ENCODE data around the gene KLHL11. TPM values are rescaled to one million over a fixed set of nuclear protein-coding genes. Genes with fewer than 3 reads are reported as not detected.
A peak's percentile ranks its signal among the peaks of the same experiment; 100 is the strongest.

Gene KLHL11
- total and polyA plus RNA-seq, 4 donors: 0.68 to 12.6 (median 7.1) TPM

DNA sequence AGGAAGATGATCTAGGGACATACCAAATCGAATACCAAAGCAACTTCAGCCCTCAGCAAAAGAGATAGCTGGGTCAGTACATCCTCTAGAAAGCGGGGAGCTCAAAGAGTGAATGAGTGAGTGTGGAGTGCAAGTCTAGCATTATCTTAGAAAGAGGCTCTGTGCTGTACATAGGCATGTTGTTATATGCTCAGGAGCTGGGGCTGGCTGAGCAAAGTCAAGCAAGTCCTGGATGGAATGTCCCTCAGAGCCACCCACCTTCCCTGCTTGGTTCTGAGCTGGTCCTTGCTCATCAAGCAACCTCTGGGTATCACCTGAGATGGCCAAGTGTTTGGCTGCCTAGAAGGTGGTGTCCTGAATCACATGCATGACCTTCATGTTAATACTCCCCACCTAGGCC lies 4.9 kb upstream of the KLHL11 start (continued):
- TF ChIP-seq, protein P1, sequence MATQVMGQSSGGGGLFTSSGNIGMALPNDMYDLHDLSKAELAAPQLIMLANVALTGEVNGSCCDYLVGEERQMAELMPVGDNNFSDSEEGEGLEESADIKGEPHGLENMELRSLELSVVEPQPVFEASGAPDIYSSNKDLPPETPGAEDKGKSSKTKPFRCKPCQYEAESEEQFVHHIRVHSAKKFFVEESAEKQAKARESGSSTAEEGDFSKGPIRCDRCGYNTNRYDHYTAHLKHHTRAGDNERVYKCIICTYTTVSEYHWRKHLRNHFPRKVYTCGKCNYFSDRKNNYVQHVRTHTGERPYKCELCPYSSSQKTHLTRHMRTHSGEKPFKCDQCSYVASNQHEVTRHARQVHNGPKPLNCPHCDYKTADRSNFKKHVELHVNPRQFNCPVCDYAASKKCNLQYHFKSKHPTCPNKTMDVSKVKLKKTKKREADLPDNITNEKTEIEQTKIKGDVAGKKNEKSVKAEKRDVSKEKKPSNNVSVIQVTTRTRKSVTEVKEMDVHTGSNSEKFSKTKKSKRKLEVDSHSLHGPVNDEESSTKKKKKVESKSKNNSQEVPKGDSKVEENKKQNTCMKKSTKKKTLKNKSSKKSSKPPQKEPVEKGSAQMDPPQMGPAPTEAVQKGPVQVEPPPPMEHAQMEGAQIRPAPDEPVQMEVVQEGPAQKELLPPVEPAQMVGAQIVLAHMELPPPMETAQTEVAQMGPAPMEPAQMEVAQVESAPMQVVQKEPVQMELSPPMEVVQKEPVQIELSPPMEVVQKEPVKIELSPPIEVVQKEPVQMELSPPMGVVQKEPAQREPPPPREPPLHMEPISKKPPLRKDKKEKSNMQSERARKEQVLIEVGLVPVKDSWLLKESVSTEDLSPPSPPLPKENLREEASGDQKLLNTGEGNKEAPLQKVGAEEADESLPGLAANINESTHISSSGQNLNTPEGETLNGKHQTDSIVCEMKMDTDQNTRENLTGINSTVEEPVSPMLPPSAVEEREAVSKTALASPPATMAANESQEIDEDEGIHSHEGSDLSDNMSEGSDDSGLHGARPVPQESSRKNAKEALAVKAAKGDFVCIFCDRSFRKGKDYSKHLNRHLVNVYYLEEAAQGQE (IDR thresholded peaks at IDR 0.05): no peak
- TF ChIP-seq JUND (IDR thresholded peaks at IDR 0.05) (no peak), TAF1 (conservative IDR thresholded peaks at IDR 0.05) (no peak)

DNA sequence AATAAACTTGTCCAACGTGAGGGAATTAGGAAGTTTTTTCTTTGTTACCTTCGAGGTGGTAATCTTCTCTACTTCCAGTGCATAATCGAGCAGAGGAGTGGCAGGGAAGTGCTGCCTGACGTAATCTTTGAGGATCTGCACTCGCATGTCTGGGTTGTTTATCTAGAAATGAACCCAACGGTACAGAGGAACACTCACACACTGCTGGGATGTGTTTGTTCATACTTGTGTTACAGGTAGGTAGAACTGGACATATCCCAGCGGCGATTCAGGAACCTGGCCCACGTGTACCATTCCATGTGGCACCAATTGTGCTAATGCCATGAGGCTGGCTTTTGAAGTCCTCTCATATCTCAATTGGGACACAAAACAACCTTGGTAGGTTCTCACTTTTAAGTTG lies 4.2 kb upstream of the KLHL11 start:
- Histone ChIP-seq H3K9ac (ENCODE audit: low read depth in 1 of 2, low read length in 2 of 2) (peak overlapping the region in 1 of 2 donors; percentile 7), H3K4me1 (ENCODE audit: control insufficient read depth in 4 of 4, insufficient read depth in 4 of 4, low read length in 3 of 4) (peaks cover 11 to 47% (median 35%) of the 10 kb centered on the region in 4 donors), H3K9me3 (ENCODE audit: control insufficient read depth in 4 of 4, low read length in 3 of 4) (no peaks in the 10 kb centered on the region), H3K27me3 (ENCODE audit: control insufficient read depth in 4 of 4, insufficient read depth in 4 of 4, low read length in 3 of 4) (no peaks in the 10 kb centered on the region), H3K27ac (ENCODE audit: low read depth in 1 of 2, low read length in 2 of 2) (peak overlapping the region; percentile 30 to 77), H3K36me3 (ENCODE audit: control insufficient read depth in 4 of 4, insufficient read depth in 3 of 4, low read depth in 1 of 4, low read length in 3 of 4) (peaks cover 11 to 21% (median 17%) of the 10 kb centered on the region in 4 donors), H3K4me3 (ENCODE audit: low read depth in 1 of 3, low read length in 3 of 3) (no peak overlapping the region)
- TF ChIP-seq FOXA1 (IDR thresholded peaks at IDR 0.05) (no peak), TAF1 (conservative IDR thresholded peaks at IDR 0.05) (no peak), YY1 (IDR thresholded peaks at IDR 0.05) (no peak), EGR1 (IDR thresholded peaks at IDR 0.05; ENCODE audit: low read depth in 2 of 2) (no peak), CTCF (IDR thresholded peaks at IDR 0.05; ENCODE audit: low read depth, low read length, missing input control) (no peak), RXRA (IDR thresholded peaks at IDR 0.05) (peak; percentile 58 to 60), RAD21 (IDR thresholded peaks at IDR 0.05) (no peak), GABPA (IDR thresholded peaks at IDR 0.05 in 1 of 2, conservative IDR thresholded peaks at IDR 0.05 in 1 of 2) (no peak), FOXA2 (IDR thresholded peaks at IDR 0.05) (peak; percentile 38), SP1 (IDR thresholded peaks at IDR 0.05) (peak; percentile 45), HNF4A (conservative IDR thresholded peaks at IDR 0.05) (peak in 1 of 2 donors; percentile 51), NR2F2 (IDR thresholded peaks at IDR 0.05) (no peak), JUND (IDR thresholded peaks at IDR 0.05) (peak; percentile 12 to 53), HNF4G (IDR thresholded peaks at IDR 0.05) (no peak)
- TF ChIP-seq, protein P2, sequence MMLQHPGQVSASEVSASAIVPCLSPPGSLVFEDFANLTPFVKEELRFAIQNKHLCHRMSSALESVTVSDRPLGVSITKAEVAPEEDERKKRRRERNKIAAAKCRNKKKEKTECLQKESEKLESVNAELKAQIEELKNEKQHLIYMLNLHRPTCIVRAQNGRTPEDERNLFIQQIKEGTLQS (IDR thresholded peaks at IDR 0.05): peak; percentile 13
- TF ChIP-seq, protein P3, sequence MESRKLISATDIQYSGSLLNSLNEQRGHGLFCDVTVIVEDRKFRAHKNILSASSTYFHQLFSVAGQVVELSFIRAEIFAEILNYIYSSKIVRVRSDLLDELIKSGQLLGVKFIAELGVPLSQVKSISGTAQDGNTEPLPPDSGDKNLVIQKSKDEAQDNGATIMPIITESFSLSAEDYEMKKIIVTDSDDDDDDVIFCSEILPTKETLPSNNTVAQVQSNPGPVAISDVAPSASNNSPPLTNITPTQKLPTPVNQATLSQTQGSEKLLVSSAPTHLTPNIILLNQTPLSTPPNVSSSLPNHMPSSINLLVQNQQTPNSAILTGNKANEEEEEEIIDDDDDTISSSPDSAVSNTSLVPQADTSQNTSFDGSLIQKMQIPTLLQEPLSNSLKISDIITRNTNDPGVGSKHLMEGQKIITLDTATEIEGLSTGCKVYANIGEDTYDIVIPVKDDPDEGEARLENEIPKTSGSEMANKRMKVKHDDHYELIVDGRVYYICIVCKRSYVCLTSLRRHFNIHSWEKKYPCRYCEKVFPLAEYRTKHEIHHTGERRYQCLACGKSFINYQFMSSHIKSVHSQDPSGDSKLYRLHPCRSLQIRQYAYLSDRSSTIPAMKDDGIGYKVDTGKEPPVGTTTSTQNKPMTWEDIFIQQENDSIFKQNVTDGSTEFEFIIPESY (IDR thresholded peaks at IDR 0.05): no peak
- TF ChIP-seq, protein P1 (IDR thresholded peaks at IDR 0.05): no peak
- TF ChIP-seq, protein P4, sequence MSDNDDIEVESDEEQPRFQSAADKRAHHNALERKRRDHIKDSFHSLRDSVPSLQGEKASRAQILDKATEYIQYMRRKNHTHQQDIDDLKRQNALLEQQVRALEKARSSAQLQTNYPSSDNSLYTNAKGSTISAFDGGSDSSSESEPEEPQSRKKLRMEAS (IDR thresholded peaks at IDR 0.05): peak; percentile 95
- 29% methylated on average over 9 of the region's 9 CpGs for WGBS
- DNase-seq (ENCODE audit: low spot score): no peak

Data from liver (tissue), 9 donors.